ENCODE results near the gene C20orf141. TPM values are rescaled to one million over a fixed set of nuclear protein-coding genes. Genes with fewer than 3 reads are reported as not detected.

The C20orf141 gene
- total RNA-seq, 1 experiment from 2014 or later: not detected

- H3K27me3 Mint-ChIP-seq (ENCODE audit: low read depth): peaks cover 50% of the 10 kb centered on the region
- Histone ChIP-seq H4K91ac (ENCODE audit: insufficient read length, low read depth, low read length) (no peak overlapping the region), H2BK120ac (ENCODE audit: low read depth, low read length, poor library complexity, severe bottlenecking) (no peak overlapping the region), H4K5ac (ENCODE audit: insufficient read length, low read depth, low read length) (no peak overlapping the region), H3K27me3 (ENCODE audit: insufficient read depth, low read length) (no peaks in the 10 kb centered on the region; the same call in 1 of the 2 replicates), H3K4me1 (ENCODE audit: insufficient read depth, low read length) (no peaks in the 10 kb centered on the region), H3K79me2 (ENCODE audit: insufficient read depth, low read length) (no peaks in the 10 kb centered on the region), H3K18ac (ENCODE audit: insufficient read length, low read depth, low read length) (no peak overlapping the region), H2BK15ac (ENCODE audit: low read depth, low read length) (no peak overlapping the region), H3K23me2 (ENCODE audit: insufficient read length, low read depth, low read length, poor library complexity, severe bottlenecking) (no peaks in the 10 kb centered on the region), H3K56ac (ENCODE audit: insufficient read length, low read depth, low read length) (no peak overlapping the region), H3K23ac (ENCODE audit: insufficient read length, low read depth, low read length) (no peak overlapping the region), H3K14ac (ENCODE audit: insufficient read depth, low read length) (no peak overlapping the region), H2AK5ac (ENCODE audit: insufficient read length, low read length) (no peak overlapping the region), H3K4ac (ENCODE audit: low read depth, low read length) (no peak overlapping the region), H3K79me1 (ENCODE audit: insufficient read depth, low read depth, low read length, poor library complexity, severe bottlenecking) (no peaks in the 10 kb centered on the region), H4K8ac (replicated peaks; ENCODE audit: insufficient read length, low read depth, low read length) (no peak overlapping the region), H2BK20ac (ENCODE audit: low read depth, low read length, poor library complexity, severe bottlenecking) (no peak overlapping the region), H4K20me1 (ENCODE audit: control insufficient read depth, insufficient read depth, insufficient read length) (no peaks in the 10 kb centered on the region), H3K9ac (ENCODE audit: extremely low read depth, insufficient read length, low read length) (no peak overlapping the region), H2BK12ac (ENCODE audit: insufficient read length, low read depth, low read length) (no peak overlapping the region), H3K27ac (ENCODE audit: insufficient read length, low read depth, low read length) (no peak overlapping the region), H3T11ph (ENCODE audit: low read length) (no peak overlapping the region), H3K4me2 (ENCODE audit: insufficient read depth, insufficient read length, low read length) (no peak overlapping the region), H2BK5ac (ENCODE audit: insufficient read length, low read length) (no peak overlapping the region), H2AFZ (ENCODE audit: low read length) (no peak overlapping the region), H3K9me3 (ENCODE audit: control insufficient read depth, low read depth, low read length) (no peaks in the 10 kb centered on the region)
- no peak overlapping the region for H3K27ac Mint-ChIP-seq
- WGBS (ENCODE audit: extremely low coverage, insufficient read length, low lambda C conversion rate): no CpG with 5 or more reads among the region's 6 CpGs
- H3K4me3 Mint-ChIP-seq: no peak overlapping the region
- H3K4me1 Mint-ChIP-seq: no peaks in the 10 kb centered on the region
- H3K36me3 Mint-ChIP-seq (ENCODE audit: insufficient read depth in 1 of 3, low read depth in 3 of 3): no peaks in the 10 kb centered on the region
- DNase-seq: no peak
- no peaks in the 10 kb centered on the region for H3K9me3 Mint-ChIP-seq
- TF ChIP-seq CTCF (conservative IDR thresholded peaks at IDR 0.05): no peak
Observed at GRCh38 chr20:2783908-2784566, 30.8 kb upstream of the C20orf141 start.
